NCI-H2196 treated with DMSO at 0.1 percent for 48 hours (cell line): Measurements from ENCODE around the gene LDLRAD4.
A peak's percentile ranks its signal among the peaks of the same experiment; 100 is the strongest.

Source experiments
- DNase-seq: peaks from one replicate; lab custom pipeline; 2025; ENCODE audit not compliant: unreplicated experiment; lab: John Stamatoyannopoulos, UW

The LDLRAD4 gene

DNA sequence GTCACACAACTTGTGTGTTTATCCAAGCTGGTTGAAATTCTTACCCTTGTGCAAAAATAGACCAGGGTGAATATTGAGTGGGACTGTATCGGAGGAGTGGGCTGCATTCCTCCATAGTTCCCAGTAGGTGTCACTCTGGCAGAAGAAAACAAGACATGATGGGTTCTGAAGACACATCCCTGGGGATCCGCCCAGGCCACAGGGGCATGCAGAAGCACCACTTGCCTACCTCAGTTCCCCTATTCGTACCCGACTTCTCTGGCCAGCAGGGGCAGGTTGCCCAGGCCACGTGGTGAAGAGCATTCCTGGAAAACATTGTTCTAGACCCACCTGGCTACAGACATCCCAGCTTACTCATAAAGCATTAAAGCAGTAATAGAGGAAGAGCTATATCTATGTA, 339.6 kb downstream of the LDLRAD4 start:
- DNase-seq, result peak; percentile 27

GRCh38 chr18:13558790-13559189, 340.2 kb downstream of the LDLRAD4 start:
- no peak for DNase-seq

DNA sequence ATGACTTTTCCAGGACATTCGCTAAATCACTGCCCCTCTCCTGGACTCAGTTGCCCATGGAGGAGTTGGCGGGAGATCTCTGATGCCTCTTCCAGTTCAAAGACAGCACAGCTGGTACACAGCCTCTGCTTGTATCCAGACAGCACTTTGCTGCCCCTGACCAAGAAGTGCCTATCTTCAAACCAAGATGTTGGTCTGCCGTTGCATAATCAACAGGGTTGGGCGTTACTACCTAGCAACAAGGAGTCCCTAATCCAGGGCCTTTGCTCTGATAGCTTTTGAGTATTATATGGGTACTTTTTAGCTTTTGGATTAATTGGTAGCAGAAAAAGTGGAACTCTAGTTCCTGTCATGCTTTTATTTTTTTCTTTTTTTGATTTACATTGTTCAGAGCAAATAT, 341.2 kb downstream of the LDLRAD4 start:
- DNase-seq, result no peak

GRCh38 chr18:13560306-13560705, 341.7 kb downstream of the LDLRAD4 start:
- DNase-seq, result no peak

- no peak for DNase-seq
Measured at GRCh38 chr18:13562494-13563029, 344.0 kb downstream of the LDLRAD4 start.

DNA sequence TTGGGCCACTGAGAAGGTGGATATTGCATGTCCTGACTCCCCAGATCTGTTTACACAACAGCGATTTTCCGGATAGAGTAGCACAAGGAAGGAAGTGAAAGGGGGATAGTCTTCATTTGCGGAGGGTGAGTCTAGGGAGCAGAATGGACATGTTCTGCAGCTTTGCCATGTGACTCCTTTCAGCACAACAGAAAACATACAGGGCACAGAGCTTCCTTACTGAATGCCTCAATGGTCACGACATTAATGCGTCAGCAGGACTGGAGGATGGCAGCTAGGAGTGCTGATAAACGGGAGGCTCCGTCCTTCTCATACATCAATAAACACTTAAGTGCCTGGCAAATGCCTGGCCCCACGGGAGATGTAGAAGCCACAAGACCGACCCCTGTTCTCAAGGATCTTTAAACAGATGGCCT, 344.8 kb downstream of the LDLRAD4 start:
- no peak for DNase-seq

DNA sequence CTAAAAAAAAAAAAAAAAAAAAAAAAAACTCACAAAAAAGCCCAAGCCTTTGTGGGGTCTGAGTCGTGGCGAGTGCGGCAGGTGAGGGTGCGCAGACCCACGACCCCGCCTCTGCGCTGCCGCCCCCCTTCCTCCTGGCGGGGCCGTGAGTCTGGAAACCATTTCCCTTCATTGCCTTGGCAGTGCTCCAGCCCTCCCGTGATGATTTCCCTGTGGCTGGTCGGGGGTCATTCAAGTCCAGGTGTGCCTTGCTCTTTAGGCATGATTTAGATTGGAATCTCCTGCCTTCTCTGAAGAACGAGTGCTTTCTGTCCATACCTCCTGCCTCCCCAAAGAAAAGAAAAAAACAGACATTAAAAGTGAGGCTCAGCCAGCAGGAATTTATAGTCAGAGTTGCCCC, 346.0 kb downstream of the LDLRAD4 start:
- no peak for DNase-seq

DNA sequence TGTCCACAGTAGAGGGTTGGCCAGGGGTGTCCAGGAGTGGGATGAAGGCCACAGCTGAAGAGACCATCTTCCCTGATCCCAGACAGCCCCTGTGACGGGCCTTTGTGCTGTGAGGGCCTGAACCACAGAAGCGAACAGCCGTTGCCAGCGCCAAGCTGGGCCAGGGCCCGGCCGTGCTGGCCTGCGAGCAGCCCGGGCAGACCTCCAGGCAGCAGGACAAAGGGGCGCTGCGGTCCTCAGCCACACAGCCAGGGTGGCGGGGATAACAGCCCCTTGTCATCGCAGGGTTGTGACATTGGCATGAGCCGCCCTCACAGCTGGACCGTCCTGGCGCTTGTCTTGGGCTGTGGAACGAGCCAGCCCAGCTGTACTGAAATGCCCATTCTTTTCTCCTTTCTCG, 346.7 kb downstream of the LDLRAD4 start:
- no peak for DNase-seq

GRCh38 chr18:13566941-13567746, 348.6 kb downstream of the LDLRAD4 start:
- DNase-seq, result no peak

DNA sequence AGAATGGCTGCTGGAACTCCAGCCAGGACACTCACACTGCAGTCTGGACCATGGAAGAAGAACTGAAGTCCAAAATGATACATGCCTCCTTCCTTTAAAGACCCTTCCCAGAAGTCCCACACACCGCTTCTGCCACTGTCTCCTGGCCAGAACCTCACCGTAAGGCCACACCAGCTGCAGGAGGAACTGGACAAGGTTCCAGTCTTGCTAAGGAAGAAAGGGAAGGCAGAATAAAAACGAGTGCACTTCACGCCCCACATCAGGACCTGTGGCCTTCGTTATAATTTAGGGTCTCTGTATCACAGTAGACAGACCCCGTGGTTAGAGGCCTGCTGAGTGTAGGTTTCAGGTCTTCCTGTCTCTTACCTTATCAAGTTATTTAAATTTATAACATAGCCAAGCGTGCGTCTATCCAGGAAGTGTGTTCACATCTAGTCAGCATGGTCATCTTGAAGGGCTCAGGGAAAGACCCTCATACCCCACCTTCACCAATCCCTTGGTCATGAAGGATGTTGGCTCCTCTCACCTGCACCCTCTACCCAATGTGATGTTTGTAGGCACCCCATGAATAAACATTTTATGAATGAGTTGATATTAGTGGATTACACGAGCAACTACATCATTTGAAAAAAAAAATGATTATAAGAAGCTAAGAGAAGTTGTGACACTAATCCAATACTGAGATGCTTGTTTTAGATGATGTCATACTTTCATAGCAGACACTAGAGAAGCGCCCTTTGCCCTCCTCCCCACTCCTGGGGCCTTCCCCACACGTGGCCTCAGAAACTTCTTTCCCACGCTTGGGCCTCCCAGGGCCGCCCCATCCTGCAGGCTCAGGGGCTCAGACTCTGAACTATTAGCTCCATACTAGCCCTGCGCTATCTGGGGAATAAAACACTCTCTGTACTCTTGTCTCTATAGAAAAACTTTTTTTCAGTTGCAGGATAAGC, 350.2 kb downstream of the LDLRAD4 start:
- DNase-seq, result no peak

GRCh38 chr18:13570216-13570615, 351.7 kb downstream of the LDLRAD4 start:
- no peak for DNase-seq

- DNase-seq, result no peak
Measured at GRCh38 chr18:13570856-13571495, 352.4 kb downstream of the LDLRAD4 start.

- no peak for DNase-seq
Measured at GRCh38 chr18:13572148-13572547, 353.6 kb downstream of the LDLRAD4 start.

- DNase-seq, result no peak
Measured at GRCh38 chr18:13572721-13573120, 354.2 kb downstream of the LDLRAD4 start.

- no peak for DNase-seq
Measured at GRCh38 chr18:13573750-13574149, 355.2 kb downstream of the LDLRAD4 start.

- DNase-seq, result no peak
Measured at GRCh38 chr18:13574355-13574754, 355.8 kb downstream of the LDLRAD4 start.

DNA sequence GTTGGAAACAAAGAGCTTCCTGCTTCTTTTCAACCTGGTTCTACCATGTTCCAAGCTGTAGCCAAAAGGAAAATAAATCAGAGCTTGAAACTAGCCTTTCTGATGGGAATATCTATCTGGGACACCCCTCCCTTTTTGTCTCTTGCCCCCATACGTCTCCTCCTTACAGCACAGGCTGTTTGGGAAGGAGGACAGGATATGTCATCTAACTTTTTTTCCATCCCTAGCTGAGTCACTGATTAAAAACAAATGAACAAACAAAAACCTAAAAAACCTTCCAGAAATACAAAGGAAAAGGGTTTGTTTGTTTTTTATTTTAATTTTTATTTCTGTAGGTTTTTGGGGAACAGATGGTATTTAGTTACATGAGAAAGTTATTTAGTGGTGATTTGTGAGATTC, 356.2 kb downstream of the LDLRAD4 start:
- DNase-seq, result no peak

DNA sequence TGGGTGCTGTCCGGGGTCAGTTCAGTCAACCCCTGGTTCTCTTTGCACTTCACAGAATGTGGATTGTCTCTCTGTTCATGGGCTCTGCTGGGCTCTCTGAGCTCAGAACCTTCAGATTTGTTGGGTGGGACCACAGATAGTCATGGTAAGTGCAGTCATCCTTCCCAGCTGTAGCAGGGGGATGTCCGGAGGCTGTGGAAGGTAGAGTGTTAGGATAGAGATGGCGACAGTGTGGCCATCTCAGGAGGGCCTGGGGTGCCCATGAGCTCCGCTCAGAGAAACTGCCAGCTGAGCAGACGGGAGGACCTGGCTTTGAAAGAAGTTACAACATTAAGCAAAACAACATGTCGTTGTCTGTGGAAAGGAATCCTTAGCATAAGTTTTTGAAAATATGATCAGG, 358.0 kb downstream of the LDLRAD4 start:
- DNase-seq, result no peak

DNA sequence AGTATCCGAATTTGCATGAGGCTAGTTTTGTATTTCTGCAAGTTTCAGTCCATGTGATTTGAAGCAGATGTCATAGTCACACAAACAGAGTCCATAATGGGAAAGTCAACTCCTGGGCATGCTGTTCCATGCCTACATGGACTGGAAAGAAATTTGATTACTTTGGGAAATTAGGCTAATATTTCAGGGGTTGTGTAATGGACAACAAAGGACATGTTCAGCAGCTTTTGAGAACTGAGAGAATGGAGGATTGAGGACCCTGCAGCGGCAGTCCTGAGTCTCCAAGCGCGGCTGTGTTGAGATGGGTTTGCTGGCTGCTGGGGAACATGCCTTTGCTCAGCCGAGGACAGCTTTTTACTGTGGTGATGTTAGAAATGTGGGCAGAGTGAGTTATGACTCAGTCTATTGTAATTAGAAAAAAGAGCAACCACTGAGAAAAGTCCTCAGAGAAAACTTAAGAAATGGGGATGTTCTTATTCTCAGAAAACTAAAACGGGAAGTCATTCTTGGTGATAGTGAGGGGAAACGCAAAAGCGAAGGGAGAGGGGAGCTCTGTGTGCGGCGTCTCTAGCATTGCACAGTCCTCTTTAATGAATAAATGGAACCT, 358.6 kb downstream of the LDLRAD4 start:
- DNase-seq, result no peak

GRCh38 chr18:13577781-13578180, 359.2 kb downstream of the LDLRAD4 start:
- DNase-seq, result no peak

DNA sequence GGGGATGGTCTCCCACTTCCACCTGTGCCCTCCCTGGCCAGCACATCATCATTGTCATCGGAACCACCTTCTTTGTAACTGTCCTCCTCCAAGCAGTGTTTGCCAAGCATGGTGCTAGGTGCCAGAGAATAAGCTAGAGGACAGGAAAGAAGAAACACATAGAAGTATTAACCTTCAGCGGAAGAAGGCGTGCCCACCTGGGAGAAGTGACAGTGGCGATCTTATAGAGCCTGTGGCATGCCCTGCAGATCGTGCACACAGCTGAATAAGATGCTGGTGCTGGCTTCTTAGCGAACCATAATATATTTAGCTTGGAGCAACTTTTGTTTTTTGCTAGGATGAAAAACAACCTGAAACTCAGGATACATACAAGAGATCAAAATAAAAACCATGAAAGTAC, 359.8 kb downstream of the LDLRAD4 start:
- no peak for DNase-seq
